ENCODE measurements around the gene CLDN10. TPM values are rescaled to one million over a fixed set of nuclear protein-coding genes. Genes with fewer than 3 reads are reported as not detected.

Gene CLDN10
- total RNA-seq, 1 experiment from 2014 or later, result not detected

- Histone ChIP-seq H3K27me3 (replicated peaks; ENCODE audit: insufficient read depth, low read depth, low read length, poor library complexity) (no peaks in the 10 kb centered on the region), H3K4me1 (ENCODE audit: insufficient read depth, low read length, poor library complexity, severe bottlenecking) (no peaks in the 10 kb centered on the region), H3K27ac (ENCODE audit: low read depth, low read length, poor library complexity, severe bottlenecking) (no peak overlapping the region), H3K9me3 (ENCODE audit: low read depth, low read length, poor library complexity, severe bottlenecking) (no peaks in the 10 kb centered on the region), H3K36me3 (ENCODE audit: insufficient read depth, low read length, poor library complexity, severe bottlenecking) (no peaks in the 10 kb centered on the region), H3K4me3 (ENCODE audit: low read depth, low read length, poor library complexity, severe bottlenecking) (no peak overlapping the region)
- TF ChIP-seq CTCF (conservative IDR thresholded peaks at IDR 0.05; ENCODE audit: low read depth, low read length), result no peak
- TF ChIP-seq EZH2 (IDR thresholded peaks at IDR 0.05; ENCODE audit: borderline replicate concordance, low read depth, low read length, poor library complexity, severe bottlenecking), result no peak
- ChIA-PET CTCF (no interaction called here), POLR2A (ENCODE audit: low non-redundant PET) (no interaction called here)
- intact Hi-C loops (cut with micrococcal nuclease; ENCODE audit: unreplicated experiment), result no loop called here
- DNase-seq (ENCODE audit: low spot score), result no peak
- no TSS peak for BruUV-seq (replicated peaks)
These were observed 36.5 kb upstream of the CLDN10 start for GRCh38 chr13:95516021-95516420.

GRCh38 chr13:95516492-95516891, 36.0 kb upstream of the CLDN10 start:
- Histone ChIP-seq H3K4me1 (ENCODE audit: insufficient read depth, low read length, poor library complexity, severe bottlenecking) (no peaks in the 10 kb centered on the region), H3K27me3 (replicated peaks; ENCODE audit: insufficient read depth, low read depth, low read length, poor library complexity) (no peaks in the 10 kb centered on the region), H3K9me3 (ENCODE audit: low read depth, low read length, poor library complexity, severe bottlenecking) (no peaks in the 10 kb centered on the region), H3K36me3 (ENCODE audit: insufficient read depth, low read length, poor library complexity, severe bottlenecking) (no peaks in the 10 kb centered on the region), H3K4me3 (ENCODE audit: low read depth, low read length, poor library complexity, severe bottlenecking) (no peak overlapping the region), H3K27ac (ENCODE audit: low read depth, low read length, poor library complexity, severe bottlenecking) (no peak overlapping the region)
- CTCF ChIA-PET, result interaction anchor here (1.1 kb wide), 1 partner anchor 317 kb away, joined by 12 read pairs; no protein-coding TSS in a partner anchor
- no peak for DNase-seq (ENCODE audit: low spot score)
- POLR2A ChIA-PET (ENCODE audit: low non-redundant PET), result no interaction called here
- intact Hi-C loops (cut with micrococcal nuclease; ENCODE audit: unreplicated experiment), result no loop called here
- no peak for TF ChIP-seq CTCF (conservative IDR thresholded peaks at IDR 0.05; ENCODE audit: low read depth, low read length)
- TF ChIP-seq EZH2 (IDR thresholded peaks at IDR 0.05; ENCODE audit: borderline replicate concordance, low read depth, low read length, poor library complexity, severe bottlenecking), result no peak
- BruUV-seq (replicated peaks), result no TSS peak

GRCh38 chr13:95523598-95523997, 28.9 kb upstream of the CLDN10 start:
- TF ChIP-seq EZH2 (IDR thresholded peaks at IDR 0.05; ENCODE audit: borderline replicate concordance, low read depth, low read length, poor library complexity, severe bottlenecking) (no peak), CTCF (conservative IDR thresholded peaks at IDR 0.05; ENCODE audit: low read depth, low read length) (no peak)
- no peaks in the 10 kb centered on the region for H3K9me3 ChIP-seq (ENCODE audit: low read depth, low read length, poor library complexity, severe bottlenecking)
- H3K27ac ChIP-seq (ENCODE audit: low read depth, low read length, poor library complexity, severe bottlenecking), result no peak overlapping the region
- no peaks in the 10 kb centered on the region for H3K36me3 ChIP-seq (ENCODE audit: insufficient read depth, low read length, poor library complexity, severe bottlenecking)
- H3K27me3 ChIP-seq (replicated peaks; ENCODE audit: insufficient read depth, low read depth, low read length, poor library complexity), result no peaks in the 10 kb centered on the region
- no peaks in the 10 kb centered on the region for H3K4me1 ChIP-seq (ENCODE audit: insufficient read depth, low read length, poor library complexity, severe bottlenecking)
- ChIA-PET POLR2A (ENCODE audit: low non-redundant PET) (no interaction called here), CTCF (no interaction called here)
- no peak for DNase-seq (ENCODE audit: low spot score)
- intact Hi-C loops (cut with micrococcal nuclease; ENCODE audit: unreplicated experiment), result no loop called here
- BruUV-seq (replicated peaks), result no TSS peak
- no peak overlapping the region for H3K4me3 ChIP-seq (ENCODE audit: low read depth, low read length, poor library complexity, severe bottlenecking)
